Right lobe of liver (tissue), 4 donors: ENCODE data around the gene RAP1GAP2.

Experiments
- POLR2A ChIP-seq: fragments of 450-650 bp; IDR thresholded peaks from one replicate; pipeline ENCODE4 v1.6.1; 2017; ENCODE audit warnings: antibody characterized with exemption, mild to moderate bottlenecking
- TF ChIP-seq, protein P1 (sequence below), 4 donors: fragments of 200-600 bp in 3 of 4; fragments of 450-650 bp in 1 of 4; IDR thresholded peaks; one replicate each; pipeline versions ENCODE4 v1.5.1 to v1.8.0; 2016 to 2022; ENCODE audit warnings: antibody characterized with exemption in 4 of 4, mild to moderate bottlenecking in 2 of 4
- donor health status: DM: no; HTN: no; CAD: no.
- donor health status: DM: no; HTN: no; CAD: no.
- donor health status: DM: no; HTN: yes; CAD: no.

DNA sequence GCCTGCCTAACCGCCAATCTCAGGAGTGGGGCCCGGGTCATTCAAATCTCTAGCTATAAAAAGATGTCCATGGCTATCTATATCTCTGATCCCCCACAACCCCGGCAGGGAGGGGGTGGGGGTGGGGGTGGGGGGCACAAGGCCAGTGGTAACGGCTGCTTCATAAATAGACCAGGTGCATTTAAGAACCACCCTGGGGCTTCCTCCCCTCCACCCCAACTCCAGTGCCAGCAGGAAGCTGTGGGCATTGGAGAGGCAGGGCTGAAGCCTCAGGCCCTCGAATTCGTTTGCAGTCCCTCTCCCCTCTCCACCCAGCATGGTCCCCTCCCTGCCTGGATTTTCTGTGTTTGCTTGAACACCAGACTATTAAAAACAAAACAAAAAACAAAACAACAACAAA is 56.0 kb downstream of the RAP1GAP2 start:
- TF ChIP-seq, protein P1, sequence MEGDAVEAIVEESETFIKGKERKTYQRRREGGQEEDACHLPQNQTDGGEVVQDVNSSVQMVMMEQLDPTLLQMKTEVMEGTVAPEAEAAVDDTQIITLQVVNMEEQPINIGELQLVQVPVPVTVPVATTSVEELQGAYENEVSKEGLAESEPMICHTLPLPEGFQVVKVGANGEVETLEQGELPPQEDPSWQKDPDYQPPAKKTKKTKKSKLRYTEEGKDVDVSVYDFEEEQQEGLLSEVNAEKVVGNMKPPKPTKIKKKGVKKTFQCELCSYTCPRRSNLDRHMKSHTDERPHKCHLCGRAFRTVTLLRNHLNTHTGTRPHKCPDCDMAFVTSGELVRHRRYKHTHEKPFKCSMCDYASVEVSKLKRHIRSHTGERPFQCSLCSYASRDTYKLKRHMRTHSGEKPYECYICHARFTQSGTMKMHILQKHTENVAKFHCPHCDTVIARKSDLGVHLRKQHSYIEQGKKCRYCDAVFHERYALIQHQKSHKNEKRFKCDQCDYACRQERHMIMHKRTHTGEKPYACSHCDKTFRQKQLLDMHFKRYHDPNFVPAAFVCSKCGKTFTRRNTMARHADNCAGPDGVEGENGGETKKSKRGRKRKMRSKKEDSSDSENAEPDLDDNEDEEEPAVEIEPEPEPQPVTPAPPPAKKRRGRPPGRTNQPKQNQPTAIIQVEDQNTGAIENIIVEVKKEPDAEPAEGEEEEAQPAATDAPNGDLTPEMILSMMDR (IDR thresholded peaks at IDR 0.05) = no peak
- no peak for TF ChIP-seq POLR2A
